Hepatic stellate cell (primary cell): ENCODE results near the gene INO80.
"Not testable (repeated sequence)": the region's sequence is repeated elsewhere in the genome, so short reads cannot be mapped to it uniquely, and the experiment has no call there.

Experiments used
- DNase-seq: peaks from one replicate; pipeline ENCODE4 v3.0.0; 2011; ENCODE audit warnings: low spot score

The INO80 gene

DNA sequence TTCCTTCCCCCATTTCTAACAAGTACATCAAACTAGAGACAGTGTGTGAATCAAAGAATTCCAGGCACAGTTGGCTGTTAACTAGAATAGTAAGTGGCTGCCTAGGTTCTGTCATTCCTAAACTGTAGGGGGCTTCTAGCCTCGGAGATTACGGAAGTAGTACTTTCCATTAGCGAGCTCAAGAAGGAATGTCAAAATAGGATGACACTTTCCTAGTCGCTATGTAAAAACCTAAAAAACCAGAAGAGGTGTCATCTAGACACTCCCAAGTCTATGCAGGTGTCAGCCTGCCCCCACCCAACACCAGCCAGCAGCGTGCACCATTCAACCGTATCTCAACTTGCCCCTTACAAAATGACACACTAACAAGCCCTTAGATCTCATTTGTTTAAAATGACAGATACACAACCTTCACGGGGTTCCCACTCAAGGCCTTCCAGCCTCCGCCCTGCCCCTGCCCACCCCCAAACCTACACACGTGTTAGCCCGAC is 874 bp downstream of the INO80 start:
- DNase-seq, result peak; percentile 39

GRCh38 chr15:41106947-41107346 is 9.1 kb downstream of the INO80 start:
- DNase-seq, result no peak

- DNase-seq, result no peak
Observed at GRCh38 chr15:41105348-41106334, 10.4 kb downstream of the INO80 start.

- DNase-seq, result no peak
Observed at GRCh38 chr15:41104234-41104633, 11.8 kb downstream of the INO80 start.

DNA sequence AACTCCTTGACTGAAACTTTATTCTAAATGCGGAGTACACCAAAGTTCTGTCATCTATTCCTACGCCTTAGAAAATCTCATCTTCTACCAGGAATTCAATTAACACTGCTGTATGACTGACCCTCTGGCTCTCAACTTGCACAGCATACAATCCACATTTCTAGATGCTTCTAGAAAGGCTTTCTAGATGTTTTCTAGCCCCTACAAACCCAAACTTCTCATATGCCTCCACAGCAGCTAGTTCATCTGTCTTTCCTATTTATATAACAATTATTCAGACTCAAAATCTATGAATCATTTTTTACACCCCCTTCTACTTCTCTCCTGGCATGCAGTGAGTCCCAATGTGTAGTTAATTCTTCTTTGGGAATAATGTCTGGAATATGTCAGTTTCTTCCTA is 13.2 kb downstream of the INO80 start:
- DNase-seq, result no peak

DNA sequence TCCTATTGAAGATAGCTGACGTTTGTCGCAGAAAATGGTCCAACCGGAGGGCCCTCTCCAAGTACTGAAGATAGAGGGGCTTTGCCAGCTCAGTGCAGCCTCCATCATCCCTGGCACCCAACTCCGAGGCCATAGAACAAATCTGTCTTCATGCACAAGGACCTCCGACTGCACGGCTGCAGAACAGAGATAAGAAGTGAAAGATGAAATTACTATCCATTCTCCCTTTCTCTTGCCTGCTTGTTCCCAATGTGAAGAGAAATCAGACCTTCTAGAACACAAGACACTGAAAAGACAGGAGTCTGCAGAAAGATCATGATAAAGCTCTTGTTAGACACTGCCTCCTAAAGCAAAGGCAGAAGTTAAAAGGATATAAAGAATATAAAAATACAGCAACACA is 19.9 kb downstream of the INO80 start:
- DNase-seq, result no peak

DNA sequence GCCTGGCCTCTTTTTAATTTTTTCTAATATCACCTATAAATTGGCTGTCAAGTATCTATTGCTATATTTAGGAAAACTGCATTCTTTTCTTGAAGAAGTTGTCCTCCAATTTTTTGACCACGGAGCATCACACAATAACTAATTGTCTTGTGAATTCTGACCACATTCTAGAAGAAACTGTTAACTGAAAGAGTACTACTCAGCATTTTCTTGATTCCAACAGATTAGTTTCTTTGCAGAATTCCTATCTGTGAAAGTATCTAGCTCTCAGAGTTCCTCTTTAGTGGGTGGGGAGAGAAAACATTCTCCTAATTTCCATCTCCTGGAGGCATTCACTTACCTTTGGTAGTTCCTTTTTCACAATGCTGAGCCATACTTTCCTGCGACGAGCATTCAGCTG is 31.1 kb downstream of the INO80 start:
- no peak for DNase-seq

GRCh38 chr15:41080144-41080543 is 35.9 kb downstream of the INO80 start:
- no peak for DNase-seq

- no peak for DNase-seq
Observed at GRCh38 chr15:41079717-41080116, 36.4 kb downstream of the INO80 start.

- not testable (repeated sequence) for DNase-seq
Observed at GRCh38 chr15:41078879-41079278, 37.2 kb downstream of the INO80 start.

GRCh38 chr15:41078125-41078524 is 38.0 kb downstream of the INO80 start:
- no peak for DNase-seq

GRCh38 chr15:41073028-41073427 is 43.1 kb downstream of the INO80 start:
- no peak for DNase-seq

DNA sequence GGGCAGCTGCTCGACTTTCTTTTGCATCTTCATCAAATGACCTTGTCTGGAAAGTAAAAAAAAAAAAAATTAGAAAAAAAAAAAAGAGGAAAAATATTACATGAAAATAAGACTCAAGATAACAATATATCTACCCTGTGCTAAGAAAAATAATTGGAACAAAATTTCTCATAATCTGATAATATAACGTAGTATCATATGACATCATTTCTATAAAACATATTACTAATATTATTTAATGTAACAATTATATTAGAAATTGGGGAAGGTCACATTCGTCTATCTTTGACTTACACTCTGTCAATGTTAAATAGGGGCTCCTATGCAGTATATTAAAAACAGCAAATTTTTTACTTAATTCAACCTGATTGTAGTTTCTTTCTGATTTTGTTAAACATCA is 44.1 kb downstream of the INO80 start:
- DNase-seq, result no peak

GRCh38 chr15:41066516-41066915 is 49.6 kb downstream of the INO80 start:
- DNase-seq, result no peak

GRCh38 chr15:41061667-41062066 is 54.4 kb downstream of the INO80 start:
- DNase-seq, result no peak

- no peak for DNase-seq
Observed at GRCh38 chr15:41060505-41060904, 55.6 kb downstream of the INO80 start.

DNA sequence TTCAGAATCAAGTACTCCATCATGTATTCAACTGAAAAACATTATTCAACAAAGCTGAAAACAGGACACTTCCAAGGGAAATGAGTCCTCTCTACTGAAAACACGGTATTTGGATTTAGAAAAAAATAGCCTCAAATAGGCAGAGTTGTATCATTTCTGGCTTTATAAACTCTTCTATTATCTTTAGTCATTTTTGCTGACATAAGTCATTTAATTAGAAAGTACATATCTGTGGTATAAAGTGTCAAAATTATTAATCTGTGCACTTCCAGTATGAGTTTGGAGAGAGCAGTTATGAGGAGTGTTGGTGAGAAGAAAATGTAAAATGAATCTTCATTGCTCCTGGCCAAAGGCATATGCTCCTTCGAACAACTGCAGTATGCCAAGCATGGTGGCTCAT is 59.3 kb downstream of the INO80 start:
- no peak for DNase-seq

DNA sequence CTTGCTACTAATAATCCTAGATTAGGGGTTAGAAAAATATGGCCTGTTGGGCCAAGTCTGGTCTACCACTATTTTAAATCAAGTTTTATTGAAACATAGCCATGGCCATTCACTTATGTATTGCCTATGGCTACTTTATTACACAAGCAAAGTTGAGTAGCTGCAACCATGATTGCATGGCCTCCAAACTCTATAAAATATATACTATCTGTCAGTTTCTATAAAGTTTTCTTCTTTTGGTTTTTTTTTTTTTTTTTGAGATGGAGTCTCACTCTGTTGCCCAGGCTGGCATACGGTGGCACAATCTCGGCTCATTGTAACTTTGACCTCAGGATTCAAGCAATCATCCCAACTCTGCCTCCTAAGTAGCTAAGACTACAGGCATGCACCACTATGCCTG is 60.4 kb downstream of the INO80 start:
- no peak for DNase-seq

- no peak for DNase-seq
Observed at GRCh38 chr15:41051139-41051538, 64.9 kb downstream of the INO80 start.

DNA sequence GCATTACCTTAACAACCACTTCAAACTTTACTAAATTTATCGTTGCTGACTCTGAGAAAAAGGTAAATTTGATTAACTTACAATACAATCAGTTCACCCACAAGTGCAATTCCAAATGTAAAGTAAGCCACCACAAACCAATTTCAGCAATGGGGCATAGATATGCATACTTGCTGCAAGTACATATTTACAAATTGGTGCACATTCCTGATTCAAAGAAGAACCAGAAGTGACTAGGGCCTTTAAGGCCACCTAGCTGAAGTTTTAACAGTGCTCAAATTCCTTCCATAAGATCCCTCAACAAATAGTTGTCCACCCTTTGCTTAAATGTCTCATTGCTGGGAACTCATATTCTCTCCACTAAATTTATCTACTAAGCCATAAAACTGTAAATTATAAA is 67.2 kb downstream of the INO80 start:
- no peak for DNase-seq

DNA sequence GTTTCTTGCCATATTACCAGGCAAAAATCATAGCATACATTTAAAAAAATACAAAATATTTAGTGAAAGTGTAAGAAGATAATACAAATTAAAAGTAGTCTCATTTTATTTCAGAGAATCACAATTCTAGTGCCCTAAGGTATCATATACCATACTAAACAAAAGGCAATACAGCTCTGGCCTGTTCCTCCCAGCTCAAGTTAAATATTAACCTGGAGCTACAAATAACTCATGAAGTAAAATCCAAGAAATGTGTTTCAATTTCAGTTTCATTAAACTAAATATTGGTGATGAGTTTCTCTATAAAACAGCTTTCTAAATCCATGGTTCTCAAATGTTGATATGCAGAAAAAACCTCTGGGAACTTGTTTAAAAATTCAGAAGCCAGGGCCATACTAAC is 67.7 kb downstream of the INO80 start:
- DNase-seq, result no peak

DNA sequence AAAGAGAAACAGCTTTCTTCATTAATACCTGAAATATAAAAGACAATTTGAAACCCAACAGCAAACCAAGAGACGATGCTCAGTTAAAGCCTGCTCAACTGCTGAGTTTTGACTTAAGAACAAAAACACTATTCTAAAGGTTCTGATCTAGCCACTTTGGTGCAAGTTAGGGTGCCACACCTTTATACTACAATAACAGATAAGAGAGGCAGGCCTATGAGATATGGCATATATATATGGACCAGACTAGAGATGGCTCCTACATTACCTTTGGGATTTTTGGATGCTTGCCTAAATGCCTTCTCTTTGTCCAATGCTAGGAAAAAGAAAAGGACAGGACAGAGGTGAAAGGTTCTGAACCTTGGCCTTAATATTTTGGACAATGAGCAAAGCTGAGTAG is 68.6 kb downstream of the INO80 start:
- DNase-seq, result no peak

DNA sequence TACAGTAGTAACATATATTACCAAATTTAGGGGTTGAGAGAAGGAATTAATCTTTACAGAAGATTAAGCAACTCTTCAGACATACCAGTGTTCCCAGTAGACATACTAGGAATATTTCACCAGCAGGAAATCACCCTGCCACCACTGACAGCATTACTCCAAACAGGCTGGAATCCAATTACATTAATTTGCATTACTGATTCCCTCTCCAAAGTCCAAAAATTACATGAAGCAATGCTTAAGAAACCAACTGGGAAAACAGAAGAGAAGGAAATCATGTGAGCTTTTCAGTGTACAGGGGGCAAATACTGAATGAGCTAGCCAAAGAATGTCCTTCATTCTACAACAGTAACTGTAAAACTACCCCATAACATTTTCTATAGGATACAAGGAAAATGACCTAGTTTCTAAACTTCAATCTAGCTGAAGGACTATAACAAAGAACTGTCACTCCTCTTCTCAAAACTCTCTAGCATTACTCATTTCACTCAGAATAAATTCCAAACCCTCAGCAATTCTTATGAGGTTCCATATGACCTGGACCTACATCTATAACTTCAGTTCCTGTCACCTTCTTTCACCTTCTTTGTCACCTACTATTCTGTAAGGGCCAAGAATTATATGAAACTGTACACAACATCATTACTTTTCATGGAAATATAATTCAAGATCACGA is 72.7 kb downstream of the INO80 start:
- DNase-seq, result peak; percentile 27
